Peyer's patch (tissue), 4 donors: ENCODE measurements around the gene PGRMC1.

ENCODE experiments used
- CTCF ChIP-seq, 6 experiments: fragments of 450-650 bp in 4 of 6; fragments of 200-600 bp in 2 of 6; sonication (generic) in 1 of 6; IDR thresholded peaks; one replicate each; pipeline ENCODE4 v1.5.1; 2017 to 2019; ENCODE audit warnings: antibody characterized with exemption in 6 of 6, mild to moderate bottlenecking in 3 of 6, moderate library complexity in 1 of 6
- POLR2A ChIP-seq, 2 donors: fragments of 450-650 bp; IDR thresholded peaks; one replicate each; pipeline ENCODE4 v1.5.1; 2017; ENCODE audit warnings: antibody characterized with exemption in 2 of 2, mild to moderate bottlenecking in 2 of 2, moderate library complexity in 2 of 2

- TF ChIP-seq CTCF (IDR thresholded peaks at IDR 0.05): no peak
- no peak for TF ChIP-seq POLR2A (IDR thresholded peaks at IDR 0.05)
These were observed 4.1 kb upstream of the PGRMC1 start for GRCh38 chrX:119231936-119232445.
